GM12878 (cell line): Measurements from ENCODE around the gene TENT5A. TPM values are rescaled to one million over a fixed set of nuclear protein-coding genes. Genes with fewer than 3 reads are reported as not detected.

Experiments used
- ATAC-seq: fragments of 200-7000 bp; cut with Tn5 transposase; 3 replicates; pipeline ENCODE4 v1.9.1; 2020; ENCODE audit warnings: mild to moderate bottlenecking, moderate library complexity
- BruUV-seq: library from RNA; stranded (reverse); fragments of 400-500 nt; replicated peaks from 2 replicates; lab custom pipeline; 2021; lab: Mats Ljungman, UMichigan
- CTCF ChIA-PET: fragments of 300-600 bp; sonication (Branson Sonifier 250); formaldehyde crosslinking; extraction: SDS; loops from one replicate; lab custom pipeline; 2021; ENCODE audit warnings: inconsistent platforms; lab: Yijun Ruan, JAX
- POLR2A ChIA-PET: fragments of 350-600 bp; formaldehyde crosslinking; extraction: SDS; loops from one replicate; lab custom pipeline; 2021; ENCODE audit warnings: inconsistent platforms; lab: Charles Lee
- RAD21 ChIA-PET: fragments of 300-600 bp; sonication (Branson Sonifier 250); formaldehyde crosslinking; loops from one replicate; lab custom pipeline; 2023; ENCODE audit warnings: antibody characterized with exemption; ENCODE audit not compliant: unreplicated experiment; lab: Charles Lee
- SMC1A ChIA-PET: fragments of 300-600 bp; sonication (Branson Sonifier 250); formaldehyde crosslinking; loops from one replicate; lab custom pipeline; 2023; ENCODE audit not compliant: unreplicated experiment, uncharacterized antibody; lab: Charles Lee
- DNase-seq: peaks from one replicate; pipeline ENCODE4 v3.0.0-alpha.2; 2011; ENCODE audit warnings: low read depth, low spot score
- FAIRE-seq: peaks from 3 replicates; lab custom pipeline; 2011; peaks lifted over from hg19 to GRCh38; lab: Jason Lieb, UNC
- H2AFZ ChIP-seq: 2 replicates; pipeline ENCODE4 v1.6.0; 2011; ENCODE audit warnings: low read depth, low read length, control low read depth; ENCODE audit not compliant: control insufficient read depth
- H3K27ac ChIP-seq: 2 replicates; pipeline ENCODE4 v1.5.1; 2011; ENCODE audit warnings: control low read depth; ENCODE audit not compliant: control insufficient read depth, insufficient read depth
- H3K27me3 ChIP-seq, 2 experiments: replicated peaks in 1 of 2; 2 replicates each; pipeline versions ENCODE4 v1.6.0 to v1.6.1; 2011; ENCODE audit warnings: low read length in 1 of 2; ENCODE audit not compliant: control insufficient read depth in 2 of 2, insufficient read depth in 2 of 2
- H3K36me3 ChIP-seq, 2 experiments: 2 replicates each; pipeline ENCODE4 v1.5.1; 2011; ENCODE audit warnings: low read length in 1 of 2; ENCODE audit not compliant: control insufficient read depth in 2 of 2, insufficient read depth in 2 of 2
- H3K4me1 ChIP-seq: 2 replicates; pipeline ENCODE4 v1.6.1; 2011; ENCODE audit warnings: mild to moderate bottlenecking, low read length, moderate library complexity, mixed read lengths; ENCODE audit not compliant: control insufficient read depth, insufficient read depth
- H3K4me2 ChIP-seq: 2 replicates; pipeline ENCODE4 v1.6.0; 2011; ENCODE audit warnings: control low read depth; ENCODE audit not compliant: control insufficient read depth, insufficient read depth
- H3K4me3 ChIP-seq: fragments of 200-600 bp; sonication (generic); 2 replicates; pipeline ENCODE4 v1.5.1; 2016
- H3K79me2 ChIP-seq: 2 replicates; pipeline ENCODE4 v1.6.0; 2011; ENCODE audit warnings: low read length; ENCODE audit not compliant: control insufficient read depth, insufficient read depth
- H3K9ac ChIP-seq: 2 replicates; pipeline ENCODE4 v1.8.0; 2011; ENCODE audit warnings: low read length, control low read depth, mixed read lengths; ENCODE audit not compliant: control insufficient read depth, insufficient read depth
- H3K9me3 ChIP-seq: replicated peaks from 3 replicates; pipeline ENCODE4 v1.5.1; 2011; ENCODE audit warnings: mild to moderate bottlenecking, low read length; ENCODE audit not compliant: control insufficient read depth, insufficient read depth
- H4K20me1 ChIP-seq: 2 replicates; pipeline ENCODE4 v1.6.0; 2011; ENCODE audit not compliant: control insufficient read depth, insufficient read depth
- CBX5 ChIP-seq: sonication (generic); IDR thresholded peaks from 2 replicates; pipeline ENCODE4 v1.6.1; 2016; ENCODE audit warnings: low read depth, moderate library complexity, mild to moderate bottlenecking, inconsistent platforms
- EED ChIP-seq: sonication (generic); IDR thresholded peaks from 2 replicates; pipeline ENCODE4 v1.6.1; 2016; ENCODE audit warnings: antibody characterized with exemption, low read depth
- EGR1 ChIP-seq, 2 experiments: IDR thresholded peaks; 1 replicate in 1 of 2; 2 replicates in 1 of 2; pipeline ENCODE4 v1.6.1; 2011 to 2012; ENCODE audit warnings: low read depth in 2 of 2, low read length in 2 of 2, borderline replicate concordance in 1 of 2, mild to moderate bottlenecking in 1 of 2, moderate library complexity in 1 of 2
- EZH2 ChIP-seq: IDR thresholded peaks from 2 replicates; pipeline ENCODE4 v1.6.1; 2012; ENCODE audit warnings: low read depth, mild to moderate bottlenecking, control low read depth, inconsistent platforms, low read length, borderline replicate concordance; ENCODE audit not compliant: control insufficient read depth
- IKZF2 ChIP-seq, 2 experiments: fragments of 450-650 bp; IDR thresholded peaks; 2 replicates each; pipeline ENCODE4 v1.6.1; 2017; ENCODE audit warnings: mild to moderate bottlenecking in 2 of 2, moderate library complexity in 2 of 2
- IRF3 ChIP-seq: fragments of 450-650 bp; IDR thresholded peaks from 2 replicates; pipeline ENCODE4 v1.6.1; 2014; ENCODE audit warnings: mild to moderate bottlenecking
- MTA3 ChIP-seq: IDR thresholded peaks from 2 replicates; pipeline ENCODE4 v1.6.1; 2012; ENCODE audit warnings: low read length, inconsistent platforms, borderline replicate concordance
- POLR2AphosphoS2 ChIP-seq: IDR thresholded peaks from 2 replicates; pipeline ENCODE4 v1.6.1; 2011; ENCODE audit warnings: low read depth, mild to moderate bottlenecking, low read length, improper control_type of control experiment, moderate library complexity
- POLR2AphosphoS5 ChIP-seq: IDR thresholded peaks from 2 replicates; pipeline ENCODE4 v1.6.1; 2011; ENCODE audit warnings: mild to moderate bottlenecking, low read length, inconsistent platforms
- POU2F2 ChIP-seq: IDR thresholded peaks from 3 replicates; pipeline ENCODE4 v1.6.1; 2011; ENCODE audit warnings: low read depth, mild to moderate bottlenecking, low read length, borderline replicate concordance
- RFX5 ChIP-seq: IDR thresholded peaks from 2 replicates; pipeline ENCODE4 v1.6.1; 2011; ENCODE audit warnings: low read depth, low read length, improper control_type of control experiment
- SREBF1 ChIP-seq: IDR thresholded peaks from 2 replicates; pipeline ENCODE4 v1.6.1; 2012; ENCODE audit warnings: mild to moderate bottlenecking, low read length
- YY1 ChIP-seq: IDR thresholded peaks from 2 replicates; pipeline ENCODE4 v1.6.1; 2011; ENCODE audit warnings: low read depth, mild to moderate bottlenecking, low read length
- ZNF217 ChIP-seq: fragments of 450-650 bp; IDR thresholded peaks from 2 replicates; pipeline ENCODE4 v1.6.1; 2017; ENCODE audit warnings: antibody characterized with exemption, mild to moderate bottlenecking
- ZNF24 ChIP-seq: fragments of 450-650 bp; IDR thresholded peaks from 2 replicates; pipeline ENCODE4 v1.6.1; 2017; ENCODE audit warnings: antibody characterized with exemption, mild to moderate bottlenecking
- WGBS: methylation state at CpG from one replicate; pipeline ENCODE4 v1.1.6; 2016; ENCODE audit warnings: low lambda C conversion rate; ENCODE audit not compliant: insufficient replicate concordance, insufficient coverage; ENCODE audit errors: missing lambda C conversion rate; 5-methylcytosine and 5-hydroxymethylcytosine counted together
- in situ Hi-C: fragments of 300-500 bp; cut with MboI; formaldehyde crosslinking; loops from 9 replicates; pipeline ENCODE4 v1.14.3; 2018; ENCODE audit warnings: mixed read lengths
- intact Hi-C: fragments of 100-400 bp; cut with micrococcal nuclease; formaldehyde crosslinking; loops from one replicate; pipeline ENCODE4 v1.14.2; 2022; ENCODE audit not compliant: unreplicated experiment
- polyA plus RNA-seq, 11 experiments: library from polyadenylated mRNA; depleted of rRNA in 4 of 11; unstranded in 6 of 11; stranded (reverse) in 5 of 11; fragments of >200 nt; fragmentation: Nextera tagmentation in 4 of 11; fragmentation: Illumina TruSeq in 1 of 11; extraction: Ambion mirVana in 4 of 11; extraction: Trizol in 1 of 11; gene quantifications; 1 replicate in 1 of 11; 2 replicates in 10 of 11; pipeline versions ENCODE4 v1.2.1 to v1.2.3, GENCODE V29; 2011 to 2016; ENCODE audit warnings: inconsistent platforms in 2 of 11, missing spikeins in 2 of 11, low read depth in 1 of 11
- total RNA-seq, 4 experiments: library from RNA; depleted of rRNA in 3 of 4; stranded (reverse); fragments of >200 nt in 3 of 4; fragmentation: Illumina TruSeq in 1 of 4; extraction: Trizol in 1 of 4; gene quantifications; 2 replicates each; pipeline versions ENCODE4 v1.2.1 to v1.2.3, GENCODE V29; 2013 to 2021

Gene TENT5A
- total and polyA plus RNA-seq, 10 of the 15 experiments (the other 5 are each of a cell fraction or from before 2014, with no cell fraction given): 0.25 to 9.6 (median 0.48) TPM

GRCh38 chr6:81769824-81770223 lies 17.3 kb upstream of the TENT5A start:
- in situ Hi-C loops (no loop called here), intact Hi-C loops (no loop called here)
- POLR2A ChIA-PET: no interaction called here
- Histone ChIP-seq H2AFZ (no peak overlapping the region), H3K27ac (no peak overlapping the region), H3K4me2 (no peak overlapping the region), H3K36me3 (no peaks in the 10 kb centered on the region), H3K27me3 (no peaks in the 10 kb centered on the region), H4K20me1 (no peaks in the 10 kb centered on the region), H3K9ac (no peak overlapping the region), H3K79me2 (no peaks in the 10 kb centered on the region), H3K9me3 (no peaks in the 10 kb centered on the region; the same call in 2 of the 3 replicates), H3K4me1 (no peaks in the 10 kb centered on the region), H3K4me3 (no peak overlapping the region)
- no peak for DNase-seq
- 0% methylated on average over 1 of the region's 1 CpG for WGBS
- SMC1A ChIA-PET: interaction anchor here (1.0 kb wide), 1 partner anchor 51 kb away, joined by 4 read pairs; no protein-coding TSS in a partner anchor
- TF ChIP-seq EGR1 (IDR thresholded peaks at IDR 0.05; ENCODE audit: borderline replicate concordance in 1 of 2, low read depth in 2 of 2, low read length in 2 of 2) (no peak), EED (no peak), SREBF1 (no peak), ZNF24 (no peak), EZH2 (no peak), RFX5 (no peak), MTA3 (no peak), IKZF2 (IDR thresholded peaks at IDR 0.05) (no peak), YY1 (no peak), CBX5 (no peak), POLR2AphosphoS5 (no peak), IRF3 (no peak), POU2F2 (no peak), ZNF217 (no peak), POLR2AphosphoS2 (no peak)
- no TSS peak for BruUV-seq
- RAD21 ChIA-PET: no interaction called here
- ATAC-seq: no peak
- CTCF ChIA-PET: interaction anchor here (1.2 kb wide), 1 partner anchor 16 kb away, joined by 3 read pairs; no protein-coding TSS in a partner anchor
- no peak for FAIRE-seq
